Prostate gland (tissue), 2 donors: ENCODE measurements around the gene ATP5MK.

Experiments used
- POLR2A ChIP-seq: fragments of 450-650 bp; IDR thresholded peaks from one replicate; pipeline ENCODE4 v1.6.1; 2016; ENCODE audit warnings: antibody characterized with exemption, mild to moderate bottlenecking
- POLR2AphosphoS5 ChIP-seq: sonication (generic); formaldehyde crosslinking; IDR thresholded peaks from one replicate; pipeline ENCODE4 v1.6.1; 2017; ENCODE audit warnings: antibody characterized with exemption
- TF ChIP-seq, protein P1 (sequence below), 4 experiments: fragments of 200-600 bp in 2 of 4; fragments of 450-650 bp in 2 of 4; sonication (generic) in 2 of 4; IDR thresholded peaks; 1 replicate in 3 of 4; 2 replicates in 1 of 4; pipeline ENCODE4 v1.5.1; 2016 to 2019; ENCODE audit warnings: antibody characterized with exemption in 4 of 4, mild to moderate bottlenecking in 2 of 4, moderate library complexity in 2 of 4

GRCh38 chr10:103353281-103353680 lies 43.0 kb downstream of the ATP5MK start:
- TF ChIP-seq, protein P1, sequence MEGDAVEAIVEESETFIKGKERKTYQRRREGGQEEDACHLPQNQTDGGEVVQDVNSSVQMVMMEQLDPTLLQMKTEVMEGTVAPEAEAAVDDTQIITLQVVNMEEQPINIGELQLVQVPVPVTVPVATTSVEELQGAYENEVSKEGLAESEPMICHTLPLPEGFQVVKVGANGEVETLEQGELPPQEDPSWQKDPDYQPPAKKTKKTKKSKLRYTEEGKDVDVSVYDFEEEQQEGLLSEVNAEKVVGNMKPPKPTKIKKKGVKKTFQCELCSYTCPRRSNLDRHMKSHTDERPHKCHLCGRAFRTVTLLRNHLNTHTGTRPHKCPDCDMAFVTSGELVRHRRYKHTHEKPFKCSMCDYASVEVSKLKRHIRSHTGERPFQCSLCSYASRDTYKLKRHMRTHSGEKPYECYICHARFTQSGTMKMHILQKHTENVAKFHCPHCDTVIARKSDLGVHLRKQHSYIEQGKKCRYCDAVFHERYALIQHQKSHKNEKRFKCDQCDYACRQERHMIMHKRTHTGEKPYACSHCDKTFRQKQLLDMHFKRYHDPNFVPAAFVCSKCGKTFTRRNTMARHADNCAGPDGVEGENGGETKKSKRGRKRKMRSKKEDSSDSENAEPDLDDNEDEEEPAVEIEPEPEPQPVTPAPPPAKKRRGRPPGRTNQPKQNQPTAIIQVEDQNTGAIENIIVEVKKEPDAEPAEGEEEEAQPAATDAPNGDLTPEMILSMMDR (IDR thresholded peaks at IDR 0.05), result no peak
- TF ChIP-seq POLR2A, result no peak
- TF ChIP-seq POLR2AphosphoS5, result no peak
